GM21717 (cell line): ENCODE data around the gene ENKUR.

Experiments used
- ATAC-seq: cut with Tn5 transposase; IDR thresholded peaks from one replicate; pipeline ENCODE4 v1.9.1; 2021; ENCODE audit warnings: mild to moderate bottlenecking, moderate library complexity; ENCODE audit not compliant: unreplicated experiment

Gene ENKUR

GRCh38 chr10:24950439-24950838, 65.5 kb downstream of the ENKUR start:
- no peak for ATAC-seq

GRCh38 chr10:24949616-24950015, 66.3 kb downstream of the ENKUR start:
- no peak for ATAC-seq

DNA sequence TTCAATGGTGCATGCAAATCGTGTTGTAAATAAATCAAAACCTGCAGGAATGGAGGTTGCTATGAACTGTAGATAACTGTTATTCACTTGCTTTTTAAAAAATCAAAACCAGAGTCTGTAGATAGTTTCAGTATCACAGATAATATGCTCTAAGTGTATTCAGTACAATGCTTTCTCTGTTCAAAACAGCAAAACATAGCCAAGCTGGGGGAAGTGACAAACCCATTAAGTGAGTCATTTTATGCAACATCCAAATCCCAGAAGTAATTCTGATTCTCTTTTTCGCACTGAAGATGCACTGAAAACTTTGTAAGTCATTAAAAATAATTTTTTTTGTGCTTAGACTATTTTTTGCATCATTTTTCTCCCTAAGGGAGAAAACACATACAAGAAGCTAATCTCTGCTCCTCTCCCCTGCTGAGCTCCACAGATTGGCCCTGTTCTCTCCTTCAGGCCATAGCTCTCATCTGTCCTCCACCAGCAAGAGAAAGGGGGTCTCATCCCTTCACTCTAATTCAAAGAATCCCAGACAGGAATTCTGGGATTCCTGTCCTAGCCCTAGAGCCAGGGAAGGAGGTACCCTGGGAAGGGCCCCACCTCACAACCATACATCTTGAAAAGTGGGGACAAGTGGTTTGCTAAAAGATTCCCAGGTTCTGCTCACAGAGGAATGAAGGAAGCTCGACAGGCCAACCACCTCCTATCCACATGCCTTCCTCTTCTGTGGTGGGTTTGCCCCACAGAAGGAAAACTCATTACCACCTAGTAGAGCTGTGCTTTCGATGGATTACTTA, 68.5 kb downstream of the ENKUR start:
- ATAC-seq: no peak

GRCh38 chr10:24944512-24945255, 71.3 kb downstream of the ENKUR start:
- ATAC-seq: no peak

- ATAC-seq: no peak
Observed at GRCh38 chr10:24938525-24938924, 77.4 kb downstream of the ENKUR start.

DNA sequence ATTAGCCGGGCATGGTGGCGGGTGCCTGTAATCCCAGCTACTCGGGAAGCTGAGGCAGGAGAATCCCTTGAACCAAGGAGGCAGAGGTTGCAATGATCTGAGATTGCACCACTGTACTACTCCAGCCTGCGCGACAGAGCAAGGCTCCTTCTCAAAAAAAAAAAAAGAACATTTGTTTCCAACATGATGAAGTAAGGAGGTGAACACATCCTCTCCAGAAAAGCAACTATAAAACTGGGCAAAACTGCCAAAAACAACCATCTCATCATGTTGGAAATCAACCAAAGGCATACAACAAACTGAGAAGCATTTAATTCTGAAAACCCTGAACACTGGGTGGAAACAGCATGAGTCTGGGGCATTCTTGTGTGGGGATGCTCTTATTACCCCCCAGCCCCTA, 77.9 kb downstream of the ENKUR start:
- no peak for ATAC-seq

DNA sequence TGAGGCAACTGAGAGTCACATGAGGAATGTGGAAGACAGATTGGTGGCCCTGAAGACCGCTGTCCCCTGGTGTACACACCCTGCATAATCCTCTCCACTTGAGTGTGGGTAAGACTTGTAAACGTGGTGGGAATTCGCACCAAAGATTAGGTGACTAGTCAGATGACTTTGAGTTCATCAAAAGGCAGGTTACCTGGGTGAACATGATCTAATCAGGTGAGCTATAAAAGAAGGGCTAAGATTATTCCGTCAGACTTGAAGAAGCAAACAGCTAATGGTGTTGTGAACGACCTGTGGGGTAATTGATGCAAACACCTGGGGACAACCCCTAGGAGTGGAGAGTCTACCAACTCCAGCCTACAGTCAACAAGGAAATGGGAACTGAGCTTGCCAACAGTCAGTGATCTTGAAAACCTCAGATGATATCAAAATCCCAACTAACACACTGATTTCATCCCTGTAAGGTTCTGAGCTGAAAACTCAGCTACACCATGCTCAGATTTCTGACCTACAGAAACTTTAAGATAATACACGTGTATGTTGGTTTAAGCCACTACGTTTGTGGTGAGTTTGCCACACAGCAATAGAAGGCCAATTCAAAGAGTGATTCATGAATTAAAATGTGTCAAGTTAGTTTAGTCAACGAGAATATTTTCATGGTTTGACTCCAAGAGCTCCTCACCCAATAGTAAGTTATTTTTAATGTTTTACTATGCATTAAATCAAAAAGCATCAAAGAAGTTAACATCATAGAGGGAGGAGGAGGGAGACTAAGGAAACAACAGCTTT, 80.3 kb downstream of the ENKUR start:
- ATAC-seq: no peak
